Panc1 (cell line): ENCODE measurements around the gene ETV5. TPM values are rescaled to one million over a fixed set of nuclear protein-coding genes. Genes with fewer than 3 reads are reported as not detected.

ENCODE experiments used
- ATAC-seq: fragments of 200-7000 bp; cut with Tn5 transposase; 2 replicates; pipeline ENCODE4 v1.9.1; 2020; ENCODE audit warnings: mild to moderate bottlenecking, moderate library complexity
- BruUV-seq: library from RNA; stranded (reverse); fragments of 400-500 nt; replicated peaks from 2 replicates; lab custom pipeline; 2021; lab: Mats Ljungman, UMichigan
- CTCF ChIA-PET: fragments of 300-600 bp; sonication (Branson Sonifier 250); formaldehyde crosslinking; loops from one replicate; lab custom pipeline; 2022; ENCODE audit warnings: antibody characterized with exemption; lab: Charles Lee
- POLR2A ChIA-PET: fragments of 300-600 bp; sonication (Branson Sonifier 250); formaldehyde crosslinking; loops from one replicate; lab custom pipeline; 2022; ENCODE audit warnings: antibody characterized with exemption; lab: Charles Lee
- DNase-seq: peaks from one replicate; pipeline ENCODE4 v3.0.0-alpha.2; 2010; ENCODE audit warnings: low read depth, low spot score
- H3K27ac ChIP-seq: 2 replicates; pipeline ENCODE4 v1.5.1; 2011; ENCODE audit warnings: mild to moderate bottlenecking, low read length, inconsistent platforms
- H3K27me3 ChIP-seq: fragments of 200-500 bp; sonication (Bioruptor generic); 2 replicates; pipeline ENCODE4 v1.6.0; 2014; ENCODE audit warnings: low read length, inconsistent platforms; ENCODE audit not compliant: control insufficient read depth, insufficient read depth
- H3K36me3 ChIP-seq: fragments of 200-500 bp; sonication (Bioruptor generic); 2 replicates; pipeline ENCODE4 v1.5.1; 2014; ENCODE audit warnings: inconsistent platforms, mild to moderate bottlenecking, low read length, moderate library complexity; ENCODE audit not compliant: control insufficient read depth, insufficient read depth
- H3K4me1 ChIP-seq: 2 replicates; pipeline ENCODE4 v1.5.1; 2011; ENCODE audit warnings: inconsistent platforms, mild to moderate bottlenecking, low read length, moderate library complexity; ENCODE audit not compliant: control insufficient read depth, insufficient read depth
- H3K4me3 ChIP-seq, 2 experiments: 2 replicates each; pipeline ENCODE4 v1.5.1; 2011 to 2012; ENCODE audit warnings: low read depth in 2 of 2, low read length in 2 of 2, mild to moderate bottlenecking in 2 of 2, inconsistent platforms in 1 of 2, moderate library complexity in 1 of 2
- H3K9me3 ChIP-seq: fragments of 200-500 bp; sonication (Bioruptor generic); 2 replicates; pipeline ENCODE4 v1.5.1; 2014; ENCODE audit warnings: low read depth, mild to moderate bottlenecking, inconsistent platforms, low read length, moderate library complexity; ENCODE audit not compliant: control insufficient read depth, insufficient read depth
- POLR2AphosphoS5 ChIP-seq: IDR thresholded peaks from 2 replicates; pipeline ENCODE4 v1.6.1; 2012; ENCODE audit warnings: mild to moderate bottlenecking, low read depth, low read length, moderate library complexity
- SIN3A ChIP-seq: IDR thresholded peaks from 2 replicates; pipeline ENCODE4 v1.6.1; 2012; ENCODE audit warnings: low read depth, mild to moderate bottlenecking, low read length, moderate library complexity, borderline replicate concordance; ENCODE audit not compliant: insufficient read depth
- TCF7L2 ChIP-seq: IDR thresholded peaks from 2 replicates; pipeline ENCODE4 v1.6.1; 2011; ENCODE audit warnings: mild to moderate bottlenecking, low read depth, low read length, inconsistent platforms
- in situ Hi-C: cut with HindIII; loops from 2 replicates; pipeline ENCODE4 v1.10.0; 2016; ENCODE audit warnings: low sequenced_read_pairs, low pct_unique_long_range_greater_than_20kb
- intact Hi-C: fragments of 100-400 bp; cut with micrococcal nuclease; formaldehyde crosslinking; loops from one replicate; pipeline ENCODE4 v1.10.0; 2022; ENCODE audit not compliant: unreplicated experiment
- total RNA-seq: library from RNA; stranded (reverse); gene quantifications from one replicate; pipeline ENCODE4 v1.2.1, GENCODE V29; 2021; ENCODE audit not compliant: unreplicated experiment
- TF ChIP-seq, protein P1 (sequence below): fragments of 450-650 bp; IDR thresholded peaks from 2 replicates; pipeline ENCODE4 v1.5.1; 2017; ENCODE audit warnings: mild to moderate bottlenecking
- TF ChIP-seq, protein P2 (sequence below), 2 experiments: IDR thresholded peaks; 2 replicates each; pipeline ENCODE4 v1.6.1; 2011 to 2012; ENCODE audit warnings: low read depth in 2 of 2, control low read depth in 1 of 2, low read length in 1 of 2, mild to moderate bottlenecking in 1 of 2, moderate library complexity in 1 of 2; ENCODE audit not compliant: insufficient read depth in 1 of 2

The ETV5 gene
- total RNA-seq, 1 experiment from 2014 or later: 79.3 TPM

DNA sequence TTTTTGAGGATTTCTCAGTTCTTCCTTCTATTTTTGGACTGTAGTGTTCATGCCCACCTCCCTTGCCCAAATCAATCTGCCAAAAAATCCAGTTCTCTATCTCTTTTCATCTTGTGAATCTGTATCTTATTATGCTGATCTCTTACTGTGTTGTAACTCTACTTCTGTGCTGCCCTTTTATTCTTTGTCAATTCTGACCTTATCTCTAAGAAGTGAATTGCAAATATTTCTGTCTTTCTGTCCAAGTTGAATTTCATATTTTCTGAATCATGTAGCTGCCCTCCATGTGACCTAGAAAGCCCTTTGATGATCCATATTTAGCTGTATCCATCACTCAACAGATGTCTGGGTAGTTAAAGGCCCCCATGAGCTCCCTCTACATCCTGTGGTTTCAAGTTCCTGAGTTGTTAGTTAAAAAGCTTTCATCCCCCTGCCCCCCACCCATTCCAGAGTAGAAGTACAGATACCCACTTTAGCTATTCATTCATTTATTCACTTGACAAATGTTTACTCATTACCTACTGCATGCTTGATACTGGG lies 33.6 kb upstream of the ETV5 start:
- no TSS peak for BruUV-seq
- POLR2A ChIA-PET: interaction anchor here (0.6 kb wide), 1 partner anchor 318 kb away, joined by 3 read pairs; no protein-coding TSS in a partner anchor
- TF ChIP-seq TCF7L2 (no peak), SIN3A (no peak), POLR2AphosphoS5 (no peak)
- TF ChIP-seq, protein P1, sequence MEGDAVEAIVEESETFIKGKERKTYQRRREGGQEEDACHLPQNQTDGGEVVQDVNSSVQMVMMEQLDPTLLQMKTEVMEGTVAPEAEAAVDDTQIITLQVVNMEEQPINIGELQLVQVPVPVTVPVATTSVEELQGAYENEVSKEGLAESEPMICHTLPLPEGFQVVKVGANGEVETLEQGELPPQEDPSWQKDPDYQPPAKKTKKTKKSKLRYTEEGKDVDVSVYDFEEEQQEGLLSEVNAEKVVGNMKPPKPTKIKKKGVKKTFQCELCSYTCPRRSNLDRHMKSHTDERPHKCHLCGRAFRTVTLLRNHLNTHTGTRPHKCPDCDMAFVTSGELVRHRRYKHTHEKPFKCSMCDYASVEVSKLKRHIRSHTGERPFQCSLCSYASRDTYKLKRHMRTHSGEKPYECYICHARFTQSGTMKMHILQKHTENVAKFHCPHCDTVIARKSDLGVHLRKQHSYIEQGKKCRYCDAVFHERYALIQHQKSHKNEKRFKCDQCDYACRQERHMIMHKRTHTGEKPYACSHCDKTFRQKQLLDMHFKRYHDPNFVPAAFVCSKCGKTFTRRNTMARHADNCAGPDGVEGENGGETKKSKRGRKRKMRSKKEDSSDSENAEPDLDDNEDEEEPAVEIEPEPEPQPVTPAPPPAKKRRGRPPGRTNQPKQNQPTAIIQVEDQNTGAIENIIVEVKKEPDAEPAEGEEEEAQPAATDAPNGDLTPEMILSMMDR: no peak
- TF ChIP-seq, protein P2, sequence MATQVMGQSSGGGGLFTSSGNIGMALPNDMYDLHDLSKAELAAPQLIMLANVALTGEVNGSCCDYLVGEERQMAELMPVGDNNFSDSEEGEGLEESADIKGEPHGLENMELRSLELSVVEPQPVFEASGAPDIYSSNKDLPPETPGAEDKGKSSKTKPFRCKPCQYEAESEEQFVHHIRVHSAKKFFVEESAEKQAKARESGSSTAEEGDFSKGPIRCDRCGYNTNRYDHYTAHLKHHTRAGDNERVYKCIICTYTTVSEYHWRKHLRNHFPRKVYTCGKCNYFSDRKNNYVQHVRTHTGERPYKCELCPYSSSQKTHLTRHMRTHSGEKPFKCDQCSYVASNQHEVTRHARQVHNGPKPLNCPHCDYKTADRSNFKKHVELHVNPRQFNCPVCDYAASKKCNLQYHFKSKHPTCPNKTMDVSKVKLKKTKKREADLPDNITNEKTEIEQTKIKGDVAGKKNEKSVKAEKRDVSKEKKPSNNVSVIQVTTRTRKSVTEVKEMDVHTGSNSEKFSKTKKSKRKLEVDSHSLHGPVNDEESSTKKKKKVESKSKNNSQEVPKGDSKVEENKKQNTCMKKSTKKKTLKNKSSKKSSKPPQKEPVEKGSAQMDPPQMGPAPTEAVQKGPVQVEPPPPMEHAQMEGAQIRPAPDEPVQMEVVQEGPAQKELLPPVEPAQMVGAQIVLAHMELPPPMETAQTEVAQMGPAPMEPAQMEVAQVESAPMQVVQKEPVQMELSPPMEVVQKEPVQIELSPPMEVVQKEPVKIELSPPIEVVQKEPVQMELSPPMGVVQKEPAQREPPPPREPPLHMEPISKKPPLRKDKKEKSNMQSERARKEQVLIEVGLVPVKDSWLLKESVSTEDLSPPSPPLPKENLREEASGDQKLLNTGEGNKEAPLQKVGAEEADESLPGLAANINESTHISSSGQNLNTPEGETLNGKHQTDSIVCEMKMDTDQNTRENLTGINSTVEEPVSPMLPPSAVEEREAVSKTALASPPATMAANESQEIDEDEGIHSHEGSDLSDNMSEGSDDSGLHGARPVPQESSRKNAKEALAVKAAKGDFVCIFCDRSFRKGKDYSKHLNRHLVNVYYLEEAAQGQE (IDR thresholded peaks at IDR 0.05; ENCODE audit: insufficient read depth in 1 of 2, low read depth in 2 of 2, low read length in 1 of 2): no peak
- in situ Hi-C loops (no loop called here), intact Hi-C loops (no loop called here)
- H3K4me3 ChIP-seq: no peak overlapping the region
- H3K4me1 ChIP-seq: no peaks in the 10 kb centered on the region
- H3K9me3 ChIP-seq: no peaks in the 10 kb centered on the region
- CTCF ChIA-PET: no interaction called here
- DNase-seq (no peak), ATAC-seq (no peak)
- no peak overlapping the region for H3K27ac ChIP-seq
- H3K27me3 ChIP-seq: peaks cover 2% of the 10 kb centered on the region
- no peaks in the 10 kb centered on the region for H3K36me3 ChIP-seq

DNA sequence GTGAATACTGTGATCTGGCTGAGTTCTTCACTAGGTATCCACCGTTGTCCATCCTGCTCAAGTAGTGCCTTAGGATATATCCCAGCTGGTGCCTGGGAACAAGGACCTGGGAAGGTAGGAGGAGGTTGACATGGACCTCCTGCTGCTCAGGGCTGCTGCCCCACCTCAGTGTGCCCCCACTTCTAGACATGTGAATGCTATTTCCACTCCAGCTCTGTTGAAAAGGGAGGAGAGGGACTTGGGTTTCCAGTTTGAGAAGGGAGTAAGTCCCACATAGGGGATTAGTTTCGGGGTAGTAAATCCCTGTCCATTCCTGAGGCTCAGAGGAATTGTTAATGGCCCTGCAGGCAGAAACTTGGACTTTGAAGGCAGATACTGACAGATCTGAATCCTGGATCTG lies 32.9 kb upstream of the ETV5 start:
- no peak for TF ChIP-seq POLR2AphosphoS5
- no peak for TF ChIP-seq SIN3A
- no peak for TF ChIP-seq TCF7L2
- TF ChIP-seq, protein P1: no peak
- TF ChIP-seq, protein P2 (IDR thresholded peaks at IDR 0.05; ENCODE audit: insufficient read depth in 1 of 2, low read depth in 2 of 2, low read length in 1 of 2): no peak
- intact Hi-C loops: no loop called here
- CTCF ChIA-PET: no interaction called here
- no TSS peak for BruUV-seq
- no peak for ATAC-seq
- DNase-seq: no peak
- Histone ChIP-seq H3K27me3 (peaks cover 2% of the 10 kb centered on the region), H3K27ac (no peak overlapping the region), H3K4me1 (no peaks in the 10 kb centered on the region), H3K36me3 (no peaks in the 10 kb centered on the region), H3K9me3 (no peaks in the 10 kb centered on the region), H3K4me3 (no peak overlapping the region)
- POLR2A ChIA-PET: no interaction called here
- in situ Hi-C loops: no loop called here
